ENCODE measurements around the gene ST8SIA5. TPM values are rescaled to one million over a fixed set of nuclear protein-coding genes. Genes with fewer than 3 reads are reported as not detected.
A peak's percentile ranks its signal among the peaks of the same experiment; 100 is the strongest.

ST8SIA5 gene
- total and polyA plus RNA-seq, 2 donors (not counting 1 experiment from before 2014, with no cell fraction given), result under 0.01 to 0.01 TPM

DNA sequence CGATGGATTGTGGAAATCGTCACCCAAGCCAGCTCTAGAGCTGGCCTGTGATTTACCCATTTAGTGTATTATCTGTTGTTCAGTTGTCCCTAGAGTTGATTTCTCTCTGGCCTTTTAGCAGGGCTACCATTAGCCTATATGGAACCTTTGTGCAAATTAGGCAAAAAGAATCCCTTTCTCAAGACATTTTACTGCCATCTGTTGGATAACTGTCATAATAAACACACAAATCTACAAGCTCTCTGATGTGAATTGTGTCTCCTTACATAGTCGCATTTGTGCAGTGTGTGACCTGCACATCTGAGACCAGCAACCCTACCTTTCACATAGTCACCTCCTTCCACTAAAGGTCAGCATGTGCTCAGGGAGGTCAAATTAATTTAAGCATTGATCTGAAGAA lies 133.9 kb downstream of the ST8SIA5 start:
- Histone ChIP-seq H4K20me1 (ENCODE audit: control insufficient read depth, extremely low read depth, insufficient read depth, low read length) (no peaks in the 10 kb centered on the region), H3K27ac (ENCODE audit: insufficient read depth, low read length) (no peak overlapping the region), H3K36me3 (ENCODE audit: control insufficient read depth, insufficient read depth, low read length) (no peaks in the 10 kb centered on the region), H3K4me2 (ENCODE audit: extremely low read depth, insufficient read depth, low read length) (no peak overlapping the region), H2AFZ (ENCODE audit: low read length) (no peak overlapping the region), H3K4me1 (ENCODE audit: control insufficient read depth, extremely low read depth, insufficient read depth, low read length) (no peaks in the 10 kb centered on the region), H3K9ac (ENCODE audit: insufficient read depth, low read length) (no peak overlapping the region), H3K27me3 (ENCODE audit: control insufficient read depth, insufficient read depth, low read length) (no peaks in the 10 kb centered on the region), H3K4me3 (replicated peaks in 1 of 4; ENCODE audit: control extremely low read depth in 1 of 4, insufficient read depth in 1 of 4, low read depth in 3 of 4, low read length in 4 of 4) (no peak overlapping the region), H3K9me3 (ENCODE audit: control insufficient read depth, insufficient read depth, low read depth, low read length) (no peaks in the 10 kb centered on the region), H3K79me2 (ENCODE audit: control insufficient read depth, insufficient read depth, low read length) (no peaks in the 10 kb centered on the region)
- DNase-seq (ENCODE audit: low read depth in 2 of 2), result peak; percentile 11 to 22
- TF ChIP-seq, protein P1, sequence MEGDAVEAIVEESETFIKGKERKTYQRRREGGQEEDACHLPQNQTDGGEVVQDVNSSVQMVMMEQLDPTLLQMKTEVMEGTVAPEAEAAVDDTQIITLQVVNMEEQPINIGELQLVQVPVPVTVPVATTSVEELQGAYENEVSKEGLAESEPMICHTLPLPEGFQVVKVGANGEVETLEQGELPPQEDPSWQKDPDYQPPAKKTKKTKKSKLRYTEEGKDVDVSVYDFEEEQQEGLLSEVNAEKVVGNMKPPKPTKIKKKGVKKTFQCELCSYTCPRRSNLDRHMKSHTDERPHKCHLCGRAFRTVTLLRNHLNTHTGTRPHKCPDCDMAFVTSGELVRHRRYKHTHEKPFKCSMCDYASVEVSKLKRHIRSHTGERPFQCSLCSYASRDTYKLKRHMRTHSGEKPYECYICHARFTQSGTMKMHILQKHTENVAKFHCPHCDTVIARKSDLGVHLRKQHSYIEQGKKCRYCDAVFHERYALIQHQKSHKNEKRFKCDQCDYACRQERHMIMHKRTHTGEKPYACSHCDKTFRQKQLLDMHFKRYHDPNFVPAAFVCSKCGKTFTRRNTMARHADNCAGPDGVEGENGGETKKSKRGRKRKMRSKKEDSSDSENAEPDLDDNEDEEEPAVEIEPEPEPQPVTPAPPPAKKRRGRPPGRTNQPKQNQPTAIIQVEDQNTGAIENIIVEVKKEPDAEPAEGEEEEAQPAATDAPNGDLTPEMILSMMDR (conservative IDR thresholded peaks at IDR 0.05 in 1 of 2, IDR thresholded peaks at IDR 0.05 in 1 of 2; ENCODE audit: low read depth in 1 of 2, low read length in 2 of 2), result peak; percentile 3 to 10
- TF ChIP-seq EZH2 (IDR thresholded peaks at IDR 0.05; ENCODE audit: low read length, missing control alignments), result no peak

DNA sequence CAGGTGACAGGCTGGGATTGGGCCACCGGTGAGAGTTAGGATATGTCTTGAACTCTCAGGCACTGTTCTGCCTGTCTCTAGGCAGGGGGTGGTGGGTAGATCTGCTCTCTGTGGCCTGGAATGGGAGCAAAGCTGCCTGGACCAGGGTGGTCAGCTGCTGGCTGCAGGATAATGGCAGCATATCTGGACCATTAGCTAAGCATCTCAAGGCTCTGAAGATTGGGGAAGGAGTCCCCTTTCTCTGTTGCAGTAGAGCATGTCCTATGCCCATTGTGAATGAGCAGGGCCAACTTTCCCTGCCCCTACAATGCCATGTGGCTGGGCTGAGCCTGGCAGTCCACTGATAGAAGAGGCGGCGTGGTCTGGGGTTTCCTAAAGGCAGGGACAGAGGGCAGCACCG lies 134.4 kb downstream of the ST8SIA5 start:
- Histone ChIP-seq H3K4me3 (replicated peaks in 1 of 4; ENCODE audit: control extremely low read depth in 1 of 4, insufficient read depth in 1 of 4, low read depth in 3 of 4, low read length in 4 of 4) (no peak overlapping the region), H3K9me3 (ENCODE audit: control insufficient read depth, insufficient read depth, low read depth, low read length) (no peaks in the 10 kb centered on the region), H3K36me3 (ENCODE audit: control insufficient read depth, insufficient read depth, low read length) (no peaks in the 10 kb centered on the region), H3K4me2 (ENCODE audit: extremely low read depth, insufficient read depth, low read length) (no peak overlapping the region), H3K27ac (ENCODE audit: insufficient read depth, low read length) (no peak overlapping the region), H3K4me1 (ENCODE audit: control insufficient read depth, extremely low read depth, insufficient read depth, low read length) (no peaks in the 10 kb centered on the region), H3K9ac (ENCODE audit: insufficient read depth, low read length) (no peak overlapping the region), H2AFZ (ENCODE audit: low read length) (no peak overlapping the region), H3K27me3 (ENCODE audit: control insufficient read depth, insufficient read depth, low read length) (no peaks in the 10 kb centered on the region), H3K79me2 (ENCODE audit: control insufficient read depth, insufficient read depth, low read length) (no peaks in the 10 kb centered on the region), H4K20me1 (ENCODE audit: control insufficient read depth, extremely low read depth, insufficient read depth, low read length) (no peaks in the 10 kb centered on the region)
- no peak for DNase-seq (ENCODE audit: low read depth in 2 of 2)
- TF ChIP-seq, protein P1 (conservative IDR thresholded peaks at IDR 0.05 in 1 of 2, IDR thresholded peaks at IDR 0.05 in 1 of 2; ENCODE audit: low read depth in 1 of 2, low read length in 2 of 2), result no peak
- no peak for TF ChIP-seq EZH2 (IDR thresholded peaks at IDR 0.05; ENCODE audit: low read length, missing control alignments)

DNA sequence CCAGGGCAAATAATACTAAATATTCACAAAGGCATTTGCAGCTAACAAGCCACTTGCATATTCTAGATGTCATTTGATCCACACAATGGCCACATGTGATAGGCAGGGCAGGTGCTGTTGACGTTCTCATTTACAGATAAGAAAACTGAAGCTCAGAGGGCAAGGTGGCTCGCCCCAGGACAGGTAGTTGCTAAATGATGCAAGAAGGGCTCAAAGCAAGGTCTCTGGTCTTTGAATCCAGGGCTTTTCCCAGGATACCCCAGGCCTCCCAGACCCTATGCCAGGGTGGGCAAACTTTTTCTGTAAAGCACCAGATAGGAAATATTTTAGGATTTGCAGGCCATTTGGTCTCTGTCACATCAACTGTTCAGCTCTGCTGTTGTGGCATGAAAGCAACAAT lies 135.0 kb downstream of the ST8SIA5 start:
- no peak overlapping the region for H3K9ac ChIP-seq (ENCODE audit: insufficient read depth, low read length)
- TF ChIP-seq EZH2 (IDR thresholded peaks at IDR 0.05; ENCODE audit: low read length, missing control alignments), result no peak
- TF ChIP-seq, protein P1 (conservative IDR thresholded peaks at IDR 0.05 in 1 of 2, IDR thresholded peaks at IDR 0.05 in 1 of 2; ENCODE audit: low read depth in 1 of 2, low read length in 2 of 2), result no peak
- no peaks in the 10 kb centered on the region for H3K36me3 ChIP-seq (ENCODE audit: control insufficient read depth, insufficient read depth, low read length)
- H3K27ac ChIP-seq (ENCODE audit: insufficient read depth, low read length), result no peak overlapping the region
- no peak for DNase-seq (ENCODE audit: low read depth in 2 of 2)
- H3K4me1 ChIP-seq (ENCODE audit: control insufficient read depth, extremely low read depth, insufficient read depth, low read length), result no peaks in the 10 kb centered on the region
- H4K20me1 ChIP-seq (ENCODE audit: control insufficient read depth, extremely low read depth, insufficient read depth, low read length), result no peaks in the 10 kb centered on the region
- no peaks in the 10 kb centered on the region for H3K9me3 ChIP-seq (ENCODE audit: control insufficient read depth, insufficient read depth, low read depth, low read length)
- no peaks in the 10 kb centered on the region for H3K27me3 ChIP-seq (ENCODE audit: control insufficient read depth, insufficient read depth, low read length)
- H2AFZ ChIP-seq (ENCODE audit: low read length), result no peak overlapping the region
- H3K79me2 ChIP-seq (ENCODE audit: control insufficient read depth, insufficient read depth, low read length), result no peaks in the 10 kb centered on the region
- no peak overlapping the region for H3K4me3 ChIP-seq (replicated peaks in 1 of 4; ENCODE audit: control extremely low read depth in 1 of 4, insufficient read depth in 1 of 4, low read depth in 3 of 4, low read length in 4 of 4)
- no peak overlapping the region for H3K4me2 ChIP-seq (ENCODE audit: extremely low read depth, insufficient read depth, low read length)

All from fibroblast of lung (primary cell).